Suprapubic skin (tissue), 3 donors: Measurements from ENCODE around the gene RNASE2.
"Not testable (repeated sequence)": the region's sequence is repeated elsewhere in the genome, so short reads cannot be mapped to it uniquely, and the experiment has no call there.

Experiments used
- CTCF ChIP-seq, 2 donors: fragments of 200-600 bp in 1 of 2; fragments of 450-650 bp in 1 of 2; sonication (generic) in 1 of 2; IDR thresholded peaks; one replicate each; pipeline ENCODE4 v1.5.1; 2016 to 2019; ENCODE audit warnings: antibody characterized with exemption in 2 of 2, mild to moderate bottlenecking in 1 of 2, moderate library complexity in 1 of 2
- POLR2A ChIP-seq, 2 donors: fragments of 450-650 bp; IDR thresholded peaks; one replicate each; pipeline ENCODE4 v1.6.1; 2017; ENCODE audit warnings: antibody characterized with exemption in 2 of 2, mild to moderate bottlenecking in 2 of 2, moderate library complexity in 2 of 2

- TF ChIP-seq CTCF, POLR2A (IDR thresholded peaks at IDR 0.05): not testable (repeated sequence)
Measured at GRCh38 chr14:20910822-20911221, 44.5 kb upstream of the RNASE2 start.
